CD4-positive, CD25-positive, alpha-beta regulatory T cell (primary cell): Measurements from ENCODE around the gene COX5B. TPM values are rescaled to one million over a fixed set of nuclear protein-coding genes. Genes with fewer than 3 reads are reported as not detected.

Source experiments
- ATAC-seq, 2 donors: fragments of 150-1000 bp; cut with Tn5 transposase; one replicate each; pipeline ENCODE4 v1.10.0; 2021; ENCODE audit warnings: low read depth in 2 of 2, moderate number of reproducible peaks in 2 of 2, moderate library complexity in 1 of 2
- DNase-seq, 3 donors: peaks; one replicate each; pipeline versions ENCODE4 v3.0.0 to v3.0.0-alpha.2; 2012 to 2022; ENCODE audit warnings: mixed read lengths in 1 of 3
- H3K27ac ChIP-seq: one replicate; pipeline ENCODE4 v1.7.0; 2013; ENCODE audit warnings: mild to moderate bottlenecking, low read length; ENCODE audit not compliant: insufficient read depth, poor library complexity, severe bottlenecking
- H3K27me3 ChIP-seq: one replicate; pipeline ENCODE4 v1.7.0; 2013; ENCODE audit warnings: low read length; ENCODE audit not compliant: control insufficient read depth, insufficient read depth
- H3K36me3 ChIP-seq: one replicate; pipeline ENCODE4 v1.7.0; 2013; ENCODE audit warnings: mild to moderate bottlenecking, low read length, moderate library complexity; ENCODE audit not compliant: control insufficient read depth, insufficient read depth
- H3K4me1 ChIP-seq: 2 replicates; pipeline ENCODE4 v1.7.0; 2013; ENCODE audit warnings: mild to moderate bottlenecking, low read length; ENCODE audit not compliant: insufficient read depth, control insufficient read depth, poor library complexity, severe bottlenecking
- H3K4me3 ChIP-seq: one replicate; pipeline ENCODE4 v1.7.0; 2013; ENCODE audit warnings: low read depth, mild to moderate bottlenecking, low read length, moderate library complexity
- H3K9me3 ChIP-seq, 2 experiments: 1 replicate in 1 of 2; 2 replicates in 1 of 2; pipeline ENCODE4 v1.7.0; 2013; ENCODE audit warnings: low read length in 2 of 2, mild to moderate bottlenecking in 1 of 2, moderate library complexity in 1 of 2; ENCODE audit not compliant: control insufficient read depth in 2 of 2
- H3K27ac Mint-ChIP-seq, 3 donors: one replicate each; pipeline ENCODE4 v1.8.0; 2020 to 2022; ENCODE audit warnings: mild to moderate bottlenecking in 3 of 3, mixed read lengths in 3 of 3, moderate library complexity in 2 of 3
- H3K27me3 Mint-ChIP-seq: one replicate; pipeline ENCODE4 v1.8.0; 2022; ENCODE audit warnings: mild to moderate bottlenecking, mixed read lengths
- H3K36me3 Mint-ChIP-seq: one replicate; pipeline ENCODE4 v1.8.0; 2020; ENCODE audit warnings: mixed read lengths
- H3K4me1 Mint-ChIP-seq, 4 donors: one replicate each; pipeline ENCODE4 v1.8.0; 2020 to 2022; ENCODE audit warnings: mixed read lengths in 4 of 4, mild to moderate bottlenecking in 1 of 4
- H3K4me3 Mint-ChIP-seq, 4 donors: one replicate each; pipeline ENCODE4 v1.8.0; 2020 to 2022; ENCODE audit warnings: mild to moderate bottlenecking in 4 of 4, mixed read lengths in 4 of 4, moderate library complexity in 3 of 4
- H3K9me3 Mint-ChIP-seq, 7 donors: one replicate each; pipeline ENCODE4 v1.8.0; 2020 to 2022; ENCODE audit warnings: mixed read lengths in 7 of 7, mild to moderate bottlenecking in 3 of 7, moderate library complexity in 2 of 7
- polyA plus RNA-seq, 4 donors: library from polyadenylated mRNA; unstranded; fragments of 300-500 nt; fragmentation: Illumina TruSeq; gene quantifications; one replicate each; pipeline ENCODE4 v1.2.3, GENCODE V29; 2021
- total RNA-seq: library from RNA; stranded (reverse); gene quantifications from one replicate; pipeline ENCODE4 v1.2.3, GENCODE V29; 2022

The COX5B gene
- total and polyA plus RNA-seq, 5 donors from 2014 or later: 147 to 538 (median 402) TPM

GRCh38 chr2:97654791-97655190, 8.9 kb downstream of the COX5B start:
- no peaks in the 10 kb centered on the region for H3K27me3 Mint-ChIP-seq
- peaks cover 0 to 4% (median 0%) of the 10 kb centered on the region in 7 donors for H3K9me3 Mint-ChIP-seq
- Histone ChIP-seq H3K27me3 (no peaks in the 10 kb centered on the region), H3K27ac (no peak overlapping the region), H3K9me3 (no peaks in the 10 kb centered on the region), H3K4me1 (no peaks in the 10 kb centered on the region), H3K36me3 (peaks cover 35% of the 10 kb centered on the region), H3K4me3 (no peak overlapping the region)
- no peak for DNase-seq
- H3K27ac Mint-ChIP-seq: peak overlapping the region; percentile 57 to 87 (median 71)
- peak overlapping the region in 1 of 4 donors; percentile 60 for H3K4me3 Mint-ChIP-seq
- peaks cover 2 to 13% (median 10%) of the 10 kb centered on the region in 4 donors for H3K4me1 Mint-ChIP-seq
- peaks cover 27% of the 10 kb centered on the region for H3K36me3 Mint-ChIP-seq
- ATAC-seq: no peak

GRCh38 chr2:97656129-97656755, 10.4 kb downstream of the COX5B start:
- Mint-ChIP-seq H3K9me3 (peaks cover 0 to 4% (median 0%) of the 10 kb centered on the region in 7 donors), H3K4me1 (peaks cover 5 to 16% (median 8%) of the 10 kb centered on the region in 4 donors), H3K36me3 (peaks cover 23% of the 10 kb centered on the region), H3K4me3 (no peak overlapping the region), H3K27me3 (peaks cover under 1% of the 10 kb centered on the region), H3K27ac (no peak overlapping the region)
- H3K4me3 ChIP-seq: no peak overlapping the region
- H3K36me3 ChIP-seq: peaks cover 34% of the 10 kb centered on the region
- ATAC-seq (no peak), DNase-seq (no peak)
- H3K27ac ChIP-seq: no peak overlapping the region
- H3K4me1 ChIP-seq: peaks cover 8% of the 10 kb centered on the region
- no peaks in the 10 kb centered on the region for H3K9me3 ChIP-seq
- no peaks in the 10 kb centered on the region for H3K27me3 ChIP-seq

DNA sequence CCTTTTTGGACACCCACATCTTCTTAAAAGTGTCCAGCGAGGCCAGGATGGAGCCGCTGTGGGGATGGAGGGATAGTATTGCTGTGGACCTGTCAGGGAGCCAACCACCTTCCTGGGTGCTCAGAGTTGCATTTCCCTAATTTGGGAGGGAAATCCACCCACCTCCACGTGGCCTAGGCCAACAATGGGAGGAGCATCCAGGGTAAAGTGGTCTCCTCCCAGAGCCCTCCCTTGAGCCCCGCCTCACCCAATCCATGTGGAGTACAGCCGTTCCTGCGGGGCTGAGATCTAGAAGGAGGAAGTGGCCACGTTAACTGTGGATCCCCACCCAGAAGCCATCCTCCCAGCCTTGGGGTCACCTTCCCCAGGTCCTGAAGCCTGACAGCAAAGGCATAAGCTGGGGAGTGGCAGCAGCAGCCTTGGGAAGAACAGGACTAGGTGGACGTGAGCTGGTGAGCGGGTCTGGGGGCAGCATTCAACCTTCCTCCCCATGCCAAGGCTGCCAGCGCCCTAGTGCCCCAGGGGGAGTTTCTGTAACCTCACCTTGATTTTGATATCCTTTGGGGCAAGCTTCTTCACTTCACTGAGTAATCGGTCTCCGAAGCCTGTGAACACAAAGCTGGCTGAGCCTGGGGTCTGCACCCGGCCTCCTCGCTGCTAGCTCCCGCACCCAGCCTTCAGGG, 11.2 kb downstream of the COX5B start:
- H3K27me3 Mint-ChIP-seq: peaks cover 4% of the 10 kb centered on the region
- Histone ChIP-seq H3K27me3 (no peaks in the 10 kb centered on the region), H3K27ac (no peak overlapping the region), H3K36me3 (peaks cover 34% of the 10 kb centered on the region), H3K4me1 (peaks cover 16% of the 10 kb centered on the region), H3K9me3 (no peaks in the 10 kb centered on the region), H3K4me3 (no peak overlapping the region)
- H3K4me3 Mint-ChIP-seq: peak overlapping the region in 1 of 4 donors; percentile 15
- ATAC-seq (no peak), DNase-seq (no peak)
- no peak overlapping the region for H3K27ac Mint-ChIP-seq
- H3K9me3 Mint-ChIP-seq: peaks cover 0 to 4% (median 0%) of the 10 kb centered on the region in 7 donors
- H3K4me1 Mint-ChIP-seq: peaks cover 5 to 25% (median 15%) of the 10 kb centered on the region in 4 donors
- peaks cover 23% of the 10 kb centered on the region for H3K36me3 Mint-ChIP-seq

- H3K27ac ChIP-seq: no peak overlapping the region
- Mint-ChIP-seq H3K36me3 (peaks cover 23% of the 10 kb centered on the region), H3K27ac (no peak overlapping the region), H3K9me3 (peaks cover 0 to 4% (median 0%) of the 10 kb centered on the region in 7 donors), H3K27me3 (peaks cover 4% of the 10 kb centered on the region), H3K4me3 (no peak overlapping the region), H3K4me1 (peaks cover 5 to 35% (median 21%) of the 10 kb centered on the region in 4 donors)
- H3K9me3 ChIP-seq: no peaks in the 10 kb centered on the region
- peaks cover 34% of the 10 kb centered on the region for H3K36me3 ChIP-seq
- H3K4me3 ChIP-seq: no peak overlapping the region
- H3K27me3 ChIP-seq: no peaks in the 10 kb centered on the region
- peaks cover 26% of the 10 kb centered on the region for H3K4me1 ChIP-seq
- no peak for DNase-seq
- no peak for ATAC-seq
These were observed 12.3 kb downstream of the COX5B start for GRCh38 chr2:97657986-97658690.

DNA sequence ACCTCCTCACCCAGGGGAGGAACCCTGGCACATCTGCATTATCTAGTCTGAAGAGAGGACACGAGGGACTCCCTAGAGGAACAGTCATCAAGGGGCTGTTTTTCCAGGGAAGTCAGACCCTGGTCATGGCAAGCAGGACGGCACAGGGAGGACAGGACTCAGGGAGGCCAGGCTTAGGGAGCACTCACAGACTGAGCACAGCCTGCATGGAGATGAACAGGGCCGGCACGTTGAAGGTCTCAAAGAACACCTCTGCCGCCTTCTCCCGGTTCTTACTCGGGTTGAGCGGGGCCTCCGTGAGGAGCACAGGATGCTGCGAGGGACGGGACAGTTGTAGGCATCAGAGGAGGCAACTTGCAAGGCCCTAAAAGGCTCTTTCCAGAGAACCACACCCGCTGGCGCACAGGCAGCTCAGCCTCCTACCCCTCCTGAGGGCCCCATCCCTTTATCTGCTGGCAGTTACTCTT, 12.9 kb downstream of the COX5B start:
- no peak overlapping the region for H3K27ac Mint-ChIP-seq
- no peak for DNase-seq

DNA sequence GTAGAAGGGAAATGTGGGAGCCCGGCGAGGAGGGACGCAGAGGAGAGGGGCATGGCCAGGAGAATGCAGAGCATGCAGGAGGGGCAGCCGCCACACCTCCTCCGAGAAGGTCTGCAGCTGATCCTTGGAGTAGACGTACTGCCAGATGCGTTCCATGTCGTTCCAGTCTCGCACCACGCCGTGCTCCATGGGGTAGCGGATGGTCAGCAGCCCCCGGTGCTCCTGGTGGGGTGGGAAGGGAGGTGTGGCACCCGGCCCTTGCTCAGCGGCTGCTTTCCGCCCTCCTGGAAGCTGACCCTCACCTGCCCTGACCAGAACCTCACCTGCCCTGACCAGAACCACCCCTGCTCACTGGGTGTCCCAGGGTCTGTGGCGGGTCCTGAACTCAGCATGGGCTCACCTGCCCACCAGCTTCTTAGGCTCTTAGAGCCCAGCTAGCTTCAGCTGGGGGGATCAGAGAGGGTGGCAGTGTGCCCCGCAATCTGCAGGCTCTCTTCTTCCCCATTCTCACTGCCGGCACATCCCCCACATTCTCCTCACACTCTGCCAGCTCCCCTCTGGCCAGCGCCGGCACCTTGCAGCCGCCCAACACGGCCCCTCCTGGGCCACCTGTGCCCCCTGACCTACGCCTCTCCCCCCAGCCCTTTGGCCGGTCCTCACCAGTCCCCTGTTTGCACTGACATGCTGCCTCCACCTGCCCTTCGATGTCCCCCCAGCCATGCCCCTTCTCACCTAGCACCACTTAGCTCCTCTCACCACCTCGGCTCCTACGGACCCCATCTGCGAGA, 13.6 kb downstream of the COX5B start:
- peaks cover 32% of the 10 kb centered on the region for H3K36me3 ChIP-seq
- H3K4me3 Mint-ChIP-seq: peak overlapping the region in 1 of 4 donors; percentile 69

More for the DNA sequence above, 12.9 kb downstream of the COX5B start:
- Histone ChIP-seq H3K4me1 (peaks cover 29% of the 10 kb centered on the region), H3K27ac (no peak overlapping the region), H3K36me3 (peaks cover 34% of the 10 kb centered on the region), H3K9me3 (no peaks in the 10 kb centered on the region), H3K4me3 (no peak overlapping the region), H3K27me3 (no peaks in the 10 kb centered on the region)
- peak overlapping the region in 1 of 4 donors; percentile 69 for H3K4me3 Mint-ChIP-seq
- H3K9me3 Mint-ChIP-seq: peaks cover 0 to 4% (median 0%) of the 10 kb centered on the region in 7 donors
- H3K36me3 Mint-ChIP-seq: peaks cover 23% of the 10 kb centered on the region
- ATAC-seq: no peak
- H3K4me1 Mint-ChIP-seq: peaks cover 5 to 33% (median 20%) of the 10 kb centered on the region in 4 donors
- H3K27me3 Mint-ChIP-seq: peaks cover 4% of the 10 kb centered on the region

More for the DNA sequence above, 13.6 kb downstream of the COX5B start:
- Mint-ChIP-seq H3K27me3 (peaks cover 8% of the 10 kb centered on the region), H3K9me3 (peaks cover 0 to 4% (median 0%) of the 10 kb centered on the region in 7 donors), H3K36me3 (peaks cover 21% of the 10 kb centered on the region), H3K27ac (peak overlapping the region in 1 of 3 donors; percentile 56), H3K4me1 (peaks cover 4 to 39% (median 18%) of the 10 kb centered on the region in 4 donors)
- Histone ChIP-seq H3K27ac (no peak overlapping the region), H3K4me3 (no peak overlapping the region), H3K27me3 (no peaks in the 10 kb centered on the region), H3K4me1 (peaks cover 29% of the 10 kb centered on the region), H3K9me3 (no peaks in the 10 kb centered on the region)
- no peak for DNase-seq
- no peak for ATAC-seq
